ENCODE data around the gene HMGN4.

DNA sequence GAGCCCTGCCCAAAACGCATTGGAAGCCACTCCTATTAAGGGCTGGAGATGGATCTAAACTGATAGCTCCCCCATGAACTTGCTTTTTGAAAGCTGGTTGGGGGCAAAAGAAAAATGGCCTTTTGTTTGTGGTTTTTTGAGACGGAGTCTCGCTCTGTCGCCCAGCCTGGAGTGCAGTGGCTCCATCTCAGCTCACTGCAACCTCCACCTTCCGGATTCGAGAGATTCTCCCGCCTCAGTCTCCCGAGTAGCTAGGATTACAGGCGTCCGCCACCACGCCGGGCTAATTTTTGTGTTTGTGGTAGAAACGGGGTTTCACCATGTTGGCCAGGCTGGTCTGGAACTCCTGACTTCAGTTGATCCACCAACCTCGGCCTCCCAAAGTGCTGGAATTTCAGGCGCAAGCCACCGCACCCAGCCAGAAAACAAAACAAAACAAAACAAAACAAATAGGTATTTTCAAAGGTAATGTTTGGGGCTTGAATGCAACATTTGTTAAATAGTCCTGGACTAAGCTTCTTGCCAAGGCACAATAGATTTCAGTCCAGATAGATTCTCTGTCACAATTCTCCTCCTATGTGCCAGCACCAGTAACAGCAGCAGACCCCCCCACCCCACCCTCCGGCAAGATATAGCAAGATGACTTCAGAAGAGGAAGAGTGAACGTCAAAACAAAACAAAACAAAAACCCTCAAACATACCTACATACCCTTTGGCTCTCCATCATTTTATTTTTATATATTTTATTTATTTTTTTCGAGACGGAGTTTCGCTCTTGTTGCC lies 32.1 kb downstream of the HMGN4 start:
- TF ChIP-seq ATF2 (IDR thresholded peaks at IDR 0.05; ENCODE audit: low read length) = no peak
- TF ChIP-seq MAFK (IDR thresholded peaks at IDR 0.05; ENCODE audit: low read depth, low read length) = no peak
